Cardiac fibroblast (primary cell): ENCODE results near the gene TSPAN14.

Source experiments
- DNase-seq, 2 donors: peaks; one replicate each; pipeline versions ENCODE4 v3.0.0 to v3.0.0-alpha.2; 2010; ENCODE audit warnings: low read depth in 2 of 2
- H3K4me3 ChIP-seq, 2 donors: replicated peaks in 1 of 2; 1 replicate in 1 of 2; 2 replicates in 1 of 2; pipeline ENCODE4 v1.5.1; 2011; ENCODE audit warnings: low read depth in 2 of 2, low read length in 2 of 2, mild to moderate bottlenecking in 2 of 2, moderate library complexity in 1 of 2
- TF ChIP-seq, protein P1 (sequence below): IDR thresholded peaks from one replicate; pipeline ENCODE4 v1.5.1; 2011; ENCODE audit warnings: low read depth, mild to moderate bottlenecking, low read length, inconsistent platforms

The TSPAN14 gene, protein sequence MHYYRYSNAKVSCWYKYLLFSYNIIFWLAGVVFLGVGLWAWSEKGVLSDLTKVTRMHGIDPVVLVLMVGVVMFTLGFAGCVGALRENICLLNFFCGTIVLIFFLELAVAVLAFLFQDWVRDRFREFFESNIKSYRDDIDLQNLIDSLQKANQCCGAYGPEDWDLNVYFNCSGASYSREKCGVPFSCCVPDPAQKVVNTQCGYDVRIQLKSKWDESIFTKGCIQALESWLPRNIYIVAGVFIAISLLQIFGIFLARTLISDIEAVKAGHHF

DNA sequence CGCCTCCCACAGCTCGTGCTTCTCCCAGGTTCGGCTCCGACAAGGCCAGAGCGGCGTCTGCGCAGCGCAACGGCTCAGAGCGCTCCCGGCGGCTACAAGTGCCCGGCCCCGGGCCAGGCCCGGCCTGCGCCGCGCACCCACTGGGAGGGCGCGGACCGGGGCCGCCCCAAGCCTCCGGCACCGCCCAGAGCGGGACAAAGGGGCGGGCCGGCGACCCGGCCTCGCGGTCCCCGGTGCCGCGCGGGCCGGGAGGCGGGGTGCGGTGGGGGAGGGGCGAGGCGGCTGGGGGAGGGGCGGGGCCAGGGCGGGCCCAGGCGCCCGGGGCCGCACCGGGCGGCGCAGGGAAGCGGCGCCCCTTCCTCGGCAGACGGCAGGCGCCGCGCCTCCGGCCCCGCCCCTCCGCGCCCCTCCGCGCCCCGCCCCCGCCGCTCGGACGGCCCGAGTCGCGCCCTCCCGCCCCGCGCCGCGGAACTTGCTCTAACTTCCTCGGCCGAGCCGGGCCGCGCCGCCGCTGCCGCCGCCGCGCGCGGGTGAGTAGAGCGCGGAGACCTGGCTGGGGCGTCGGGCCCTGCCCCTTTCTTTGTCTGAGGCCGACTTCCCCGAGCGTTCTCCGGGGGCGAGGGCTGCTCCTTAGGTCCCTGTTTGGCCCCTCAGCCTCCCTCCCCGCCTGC is at the start of gene TSPAN14:
Gene TSPAN14 (plus strand): TSS at position 469 of the 671 bp plus-strand sequence. CDS start 34,924 bp downstream, outside the sequence.
- peak within 1 kb of the TSS; percentile 76 to 82 for H3K4me3 ChIP-seq
- peak; percentile 76 to 88 for DNase-seq
- TF ChIP-seq, protein P1, sequence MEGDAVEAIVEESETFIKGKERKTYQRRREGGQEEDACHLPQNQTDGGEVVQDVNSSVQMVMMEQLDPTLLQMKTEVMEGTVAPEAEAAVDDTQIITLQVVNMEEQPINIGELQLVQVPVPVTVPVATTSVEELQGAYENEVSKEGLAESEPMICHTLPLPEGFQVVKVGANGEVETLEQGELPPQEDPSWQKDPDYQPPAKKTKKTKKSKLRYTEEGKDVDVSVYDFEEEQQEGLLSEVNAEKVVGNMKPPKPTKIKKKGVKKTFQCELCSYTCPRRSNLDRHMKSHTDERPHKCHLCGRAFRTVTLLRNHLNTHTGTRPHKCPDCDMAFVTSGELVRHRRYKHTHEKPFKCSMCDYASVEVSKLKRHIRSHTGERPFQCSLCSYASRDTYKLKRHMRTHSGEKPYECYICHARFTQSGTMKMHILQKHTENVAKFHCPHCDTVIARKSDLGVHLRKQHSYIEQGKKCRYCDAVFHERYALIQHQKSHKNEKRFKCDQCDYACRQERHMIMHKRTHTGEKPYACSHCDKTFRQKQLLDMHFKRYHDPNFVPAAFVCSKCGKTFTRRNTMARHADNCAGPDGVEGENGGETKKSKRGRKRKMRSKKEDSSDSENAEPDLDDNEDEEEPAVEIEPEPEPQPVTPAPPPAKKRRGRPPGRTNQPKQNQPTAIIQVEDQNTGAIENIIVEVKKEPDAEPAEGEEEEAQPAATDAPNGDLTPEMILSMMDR, result no peak

DNA sequence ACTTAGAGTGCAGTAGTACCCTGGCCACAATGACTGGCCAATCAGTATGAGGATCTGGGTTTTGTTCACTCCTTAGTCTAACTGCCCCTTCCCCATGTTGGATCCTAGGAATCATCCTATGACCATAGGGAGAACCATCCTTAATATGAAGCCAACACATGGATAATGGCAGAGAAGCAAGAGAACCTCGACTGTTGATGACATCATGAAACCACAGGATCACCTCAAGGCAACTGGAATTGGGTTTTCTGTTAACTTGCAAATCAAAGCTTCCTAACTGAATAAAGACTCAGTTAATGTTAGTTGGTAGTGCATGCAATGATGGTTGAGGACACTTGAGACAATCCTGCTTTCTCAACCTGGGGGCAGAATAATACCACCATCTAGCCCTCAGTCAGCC is 49.1 kb upstream of the TSPAN14 start:
- DNase-seq, result no peak
- no peak overlapping the region for H3K4me3 ChIP-seq
- TF ChIP-seq, protein P1, result no peak

DNA sequence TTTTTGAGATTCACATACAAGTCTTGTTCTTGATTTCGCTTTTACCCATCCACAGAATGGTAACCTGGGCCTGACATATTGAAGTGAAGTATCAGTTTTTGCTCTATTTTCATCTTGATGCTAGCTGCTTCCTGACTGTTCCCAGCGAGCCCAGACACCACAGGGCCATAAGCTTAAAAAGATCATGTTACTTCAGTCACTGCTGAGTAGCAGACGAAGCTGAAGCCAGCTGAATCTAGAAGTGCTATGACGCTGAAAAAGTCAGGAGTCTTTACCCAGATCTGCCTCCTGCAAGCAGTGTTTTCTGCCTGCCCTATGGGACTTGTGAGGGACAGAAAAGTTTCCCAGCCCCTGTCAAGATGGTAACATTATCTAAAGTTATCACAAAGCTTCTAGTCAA is 48.5 kb upstream of the TSPAN14 start:
- no peak overlapping the region for H3K4me3 ChIP-seq
- DNase-seq, result peak in 1 of 2 donors; percentile 13
- TF ChIP-seq, protein P1, result no peak

DNA sequence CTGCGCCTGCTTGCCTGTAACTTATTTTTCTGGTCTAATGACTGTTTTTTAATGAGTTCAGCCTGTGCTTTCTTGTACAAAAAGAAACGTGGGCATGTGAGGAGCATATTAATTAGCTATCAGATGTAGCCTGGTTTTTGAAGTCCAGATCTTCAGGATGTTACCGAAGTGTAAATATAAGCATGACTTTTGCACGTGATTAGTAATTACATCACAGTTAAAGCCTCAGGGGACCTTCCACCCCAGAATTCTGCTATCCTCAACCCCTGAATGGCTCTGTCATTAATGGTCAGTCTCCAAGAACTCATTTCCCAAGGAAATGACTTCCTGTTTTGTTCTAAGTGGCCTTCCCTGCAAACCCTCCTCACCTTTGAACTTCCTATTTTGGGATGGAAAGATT is 47.9 kb upstream of the TSPAN14 start:
- no peak overlapping the region for H3K4me3 ChIP-seq
- TF ChIP-seq, protein P1, result no peak
- DNase-seq, result no peak

DNA sequence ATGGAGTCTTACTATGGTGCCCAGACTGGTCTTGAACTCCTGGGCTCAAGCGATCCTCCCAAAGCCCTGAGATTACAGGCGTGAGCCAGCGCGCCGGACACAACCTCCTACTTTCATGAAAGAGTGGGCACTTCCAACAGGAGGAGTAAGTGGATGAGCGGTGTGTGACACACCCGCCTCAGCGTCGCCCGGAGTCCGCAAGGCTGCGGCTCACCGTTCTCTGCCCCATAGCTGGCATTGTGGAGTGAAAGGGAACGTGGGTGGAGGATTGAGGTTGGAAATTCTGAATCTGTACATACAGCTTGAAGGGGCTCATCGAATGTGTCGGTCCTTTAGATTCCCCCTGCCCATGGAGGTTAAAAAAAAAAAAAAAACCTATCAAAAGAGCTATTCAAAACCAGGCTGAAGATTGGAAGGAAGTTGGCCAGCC is 46.3 kb upstream of the TSPAN14 start:
- peak overlapping the region; percentile 49 to 63 for H3K4me3 ChIP-seq
- no peak for DNase-seq
- TF ChIP-seq, protein P1, result no peak

DNA sequence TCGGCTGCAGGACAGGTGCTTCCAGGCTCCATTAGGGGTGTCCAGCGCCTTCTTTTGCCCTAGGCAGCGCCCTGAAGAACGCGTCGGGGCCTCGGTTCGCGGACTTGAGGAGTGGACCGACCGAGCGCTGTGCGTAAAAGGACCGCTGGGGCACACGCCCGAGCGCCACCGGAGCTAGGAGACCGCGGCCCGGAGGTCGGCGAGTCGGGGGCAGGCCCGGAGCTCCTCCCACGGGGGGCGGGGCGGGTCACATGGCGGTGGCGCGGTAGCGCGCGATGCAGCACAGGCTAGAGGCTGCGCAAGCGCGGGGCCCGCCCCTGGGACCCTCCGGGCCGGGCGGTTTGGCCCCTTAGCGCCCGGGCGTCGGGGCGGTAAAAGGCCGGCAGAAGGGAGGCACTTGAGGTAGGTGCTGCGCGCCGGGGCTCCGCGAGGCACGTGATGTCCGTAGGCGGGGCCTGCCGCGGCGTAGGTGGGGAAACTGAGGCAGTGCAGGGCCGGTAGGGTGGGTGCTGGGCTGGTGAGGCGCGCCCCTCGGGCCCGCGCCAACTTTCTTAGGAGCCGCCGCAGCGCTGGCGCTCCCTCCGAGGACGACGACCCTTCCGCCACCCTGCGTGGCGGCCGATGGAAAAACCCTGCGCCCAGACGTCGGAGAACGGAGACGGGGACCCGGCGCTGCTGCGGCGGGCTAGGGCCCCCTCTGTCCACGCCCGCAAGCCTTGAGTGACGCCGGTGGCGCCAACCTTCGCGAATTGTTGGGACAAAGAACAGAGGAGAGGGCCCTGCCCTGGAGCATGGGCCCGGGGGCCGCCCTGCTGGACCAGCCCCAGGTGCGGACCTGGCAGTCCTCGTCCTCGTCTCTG is 45.6 kb upstream of the TSPAN14 start, which contains the start of gene PRXL2A:
Gene PRXL2A (plus strand): TSS at position 310 of the 860 bp plus-strand sequence. CDS start 11,917 bp downstream, outside the sequence.
- H3K4me3 ChIP-seq, result peak within 1 kb of the TSS; percentile 49 to 63
- peak; percentile 8 to 48 for DNase-seq
- TF ChIP-seq, protein P1, result no peak
